Astrocyte of the spinal cord (primary cell): ENCODE results near the gene LARP7.
"Not testable (repeated sequence)": the region's sequence is repeated elsewhere in the genome, so short reads cannot be mapped to it uniquely, and the experiment has no call there.

ENCODE experiments used
- DNase-seq: peaks from one replicate; pipeline ENCODE4 v3.0.0; 2011; ENCODE audit warnings: low read depth, low spot score
- H3K4me3 ChIP-seq: 2 replicates; pipeline ENCODE4 v1.5.1; 2011; ENCODE audit warnings: low read depth, mild to moderate bottlenecking, low read length, moderate library complexity
- in situ Hi-C: cut with HindIII; loops from 2 replicates; pipeline ENCODE4 v1.10.0; 2017; ENCODE audit warnings: low sequenced_read_pairs
- TF ChIP-seq, protein P1 (sequence below): IDR thresholded peaks from 2 replicates; pipeline ENCODE4 v1.5.1; 2012; ENCODE audit warnings: low read depth, mild to moderate bottlenecking, low read length, inconsistent platforms

Gene LARP7

DNA sequence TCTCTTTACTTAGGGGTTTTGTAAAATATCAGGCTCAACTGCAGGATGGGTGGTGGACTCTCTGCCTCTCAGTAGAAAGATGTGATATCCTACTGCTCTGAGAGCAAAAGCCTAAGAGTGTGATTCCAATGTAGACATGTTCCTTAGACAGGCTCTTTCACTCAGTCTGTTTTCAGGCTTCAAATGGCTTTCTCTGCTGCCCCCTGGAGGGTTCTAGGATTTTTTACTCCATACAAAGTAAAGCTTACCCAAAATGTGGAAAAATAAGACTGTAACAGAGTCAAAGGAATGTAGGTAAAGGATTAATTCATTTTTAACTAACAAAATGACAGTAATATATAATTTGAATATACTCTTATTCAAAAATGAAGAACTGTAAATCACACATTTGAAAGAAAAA is 32.4 kb upstream of the LARP7 start:
- TF ChIP-seq, protein P1, sequence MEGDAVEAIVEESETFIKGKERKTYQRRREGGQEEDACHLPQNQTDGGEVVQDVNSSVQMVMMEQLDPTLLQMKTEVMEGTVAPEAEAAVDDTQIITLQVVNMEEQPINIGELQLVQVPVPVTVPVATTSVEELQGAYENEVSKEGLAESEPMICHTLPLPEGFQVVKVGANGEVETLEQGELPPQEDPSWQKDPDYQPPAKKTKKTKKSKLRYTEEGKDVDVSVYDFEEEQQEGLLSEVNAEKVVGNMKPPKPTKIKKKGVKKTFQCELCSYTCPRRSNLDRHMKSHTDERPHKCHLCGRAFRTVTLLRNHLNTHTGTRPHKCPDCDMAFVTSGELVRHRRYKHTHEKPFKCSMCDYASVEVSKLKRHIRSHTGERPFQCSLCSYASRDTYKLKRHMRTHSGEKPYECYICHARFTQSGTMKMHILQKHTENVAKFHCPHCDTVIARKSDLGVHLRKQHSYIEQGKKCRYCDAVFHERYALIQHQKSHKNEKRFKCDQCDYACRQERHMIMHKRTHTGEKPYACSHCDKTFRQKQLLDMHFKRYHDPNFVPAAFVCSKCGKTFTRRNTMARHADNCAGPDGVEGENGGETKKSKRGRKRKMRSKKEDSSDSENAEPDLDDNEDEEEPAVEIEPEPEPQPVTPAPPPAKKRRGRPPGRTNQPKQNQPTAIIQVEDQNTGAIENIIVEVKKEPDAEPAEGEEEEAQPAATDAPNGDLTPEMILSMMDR, result peak; percentile 67
- in situ Hi-C loops, result no loop called here
- H3K4me3 ChIP-seq, result no peak overlapping the region
- peak; percentile 68 for DNase-seq

GRCh38 chr4:112612814-112613213 is 24.1 kb upstream of the LARP7 start:
- in situ Hi-C loops, DNase-seq, H3K4me3 ChIP-seq: not testable (repeated sequence)

- TF ChIP-seq, protein P1, result no peak
- in situ Hi-C loops, result no loop called here
- DNase-seq, result no peak
- no peak overlapping the region for H3K4me3 ChIP-seq
These were observed 20.0 kb upstream of the LARP7 start for GRCh38 chr4:112616984-112617383.

DNA sequence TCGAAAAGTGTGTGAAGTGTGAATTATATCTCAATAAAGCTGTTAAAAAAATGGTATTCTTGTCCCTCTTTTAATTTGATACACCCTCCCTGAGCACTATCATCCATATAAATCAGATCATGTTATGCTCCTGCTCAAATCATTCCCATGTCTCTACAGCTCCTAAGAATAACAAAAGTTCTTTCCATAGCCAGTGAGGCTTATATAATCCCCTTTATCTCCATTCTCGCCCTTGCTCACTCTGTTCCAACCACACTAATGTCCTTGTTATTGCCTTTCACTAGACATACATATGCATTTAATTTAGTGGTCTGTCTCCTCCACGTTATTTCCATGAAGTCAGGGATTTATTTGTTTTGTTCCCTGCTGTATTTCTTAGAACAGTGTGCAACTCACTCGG is 10.7 kb upstream of the LARP7 start:
- DNase-seq, result no peak
- in situ Hi-C loops, result no loop called here
- TF ChIP-seq, protein P1, result no peak
- H3K4me3 ChIP-seq, result no peak overlapping the region

DNA sequence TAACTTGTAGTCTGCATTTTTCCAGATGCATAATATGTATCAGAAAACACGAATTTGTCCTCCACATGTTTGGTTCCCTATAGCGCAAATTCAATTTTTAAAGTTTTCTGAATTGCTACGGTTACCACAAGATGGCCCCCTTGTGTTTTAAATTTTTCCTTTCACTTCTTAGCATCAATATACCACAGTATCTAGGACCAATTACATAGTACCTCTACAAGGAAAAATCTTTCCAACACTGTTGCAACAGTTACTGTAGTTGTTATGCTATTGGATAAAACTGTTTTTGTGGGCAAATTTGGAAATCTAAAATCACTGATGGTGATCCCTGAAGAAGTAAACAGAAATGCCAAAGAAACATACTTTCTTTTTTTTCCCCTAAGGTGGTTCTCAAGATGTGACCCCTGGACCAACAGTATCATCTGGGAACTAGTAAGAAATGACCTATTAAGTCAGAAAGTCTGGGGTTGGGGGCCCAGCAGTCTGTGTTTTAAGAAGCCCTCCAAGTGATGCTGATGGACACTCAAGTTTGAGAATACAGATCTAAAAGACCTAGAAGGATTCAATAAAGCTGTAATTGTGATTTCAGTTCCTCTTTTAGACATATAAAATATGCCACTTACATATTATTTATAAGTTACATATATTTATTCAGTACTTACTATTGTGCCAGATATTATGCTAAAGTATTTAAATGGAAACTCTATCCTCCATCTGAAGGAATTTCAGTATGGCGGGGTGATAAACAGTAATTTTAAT is 3.3 kb upstream of the LARP7 start:
- DNase-seq, result peak; percentile 53
- in situ Hi-C loops, result no loop called here
- no peak overlapping the region for H3K4me3 ChIP-seq
- TF ChIP-seq, protein P1, result peak; percentile 40

DNA sequence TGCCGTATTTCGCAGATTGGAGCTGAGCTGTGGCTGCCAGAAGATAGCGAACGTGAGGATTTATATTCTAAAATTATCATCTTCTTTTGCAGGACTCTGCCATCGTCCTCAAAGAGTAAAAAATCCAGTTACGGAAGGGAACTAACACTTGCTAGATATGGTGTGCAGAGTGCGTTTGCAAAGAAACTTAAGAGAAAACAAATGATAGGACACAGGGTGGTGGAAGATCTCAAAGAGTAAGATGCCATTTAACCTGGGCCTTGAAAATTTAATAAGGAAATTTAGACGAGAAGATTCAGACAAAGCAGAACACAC is 566 bp downstream of the LARP7 start:
- in situ Hi-C loops, result no loop called here
- TF ChIP-seq, protein P1, result no peak
- no peak for DNase-seq
- H3K4me3 ChIP-seq, result peak overlapping the region; percentile 90

GRCh38 chr4:112642526-112642925 is 5.6 kb downstream of the LARP7 start:
- in situ Hi-C loops, result no loop called here
- TF ChIP-seq, protein P1, result no peak
- no peak overlapping the region for H3K4me3 ChIP-seq
- no peak for DNase-seq

GRCh38 chr4:112644595-112645535 is 7.9 kb downstream of the LARP7 start:
- in situ Hi-C loops, H3K4me3 ChIP-seq: not testable (repeated sequence)

More at GRCh38 chr4:112644595-112645535, 7.9 kb downstream of the LARP7 start:
- DNase-seq, result not testable (repeated sequence)
